K562 (cell line): ENCODE data around the gene PTPN1. TPM values are rescaled to one million over a fixed set of nuclear protein-coding genes. Genes with fewer than 3 reads are reported as not detected.
A peak's percentile ranks its signal among the peaks of the same experiment; 100 is the strongest.

ENCODE experiments used
- ATF1 ChIP-seq, 2 experiments: fragments of 450-650 bp in 1 of 2; IDR thresholded peaks; 2 replicates each; pipeline ENCODE4 v1.6.1; 2016; ENCODE audit warnings: missing compliant biosample characterization in 1 of 2, missing genetic modification characterization in 1 of 2
- ATF3 ChIP-seq, 2 experiments: fragments of 450-650 bp in 1 of 2; sonication (generic) in 1 of 2; formaldehyde crosslinking in 1 of 2; IDR thresholded peaks in 1 of 2; conservative IDR thresholded peaks in 1 of 2; 2 replicates each; pipeline versions ENCODE4 v1.6.1 to v1.8.1; 2016 to 2023; ENCODE audit warnings: mild to moderate bottlenecking in 2 of 2, moderate library complexity in 2 of 2, inconsistent platforms in 1 of 2, missing genetic modification reagents in 1 of 2
- CTBP1 ChIP-seq: fragments of 450-650 bp; IDR thresholded peaks from 2 replicates; pipeline ENCODE4 v1.6.1; 2016; ENCODE audit warnings: borderline replicate concordance
- DPF2 ChIP-seq: fragments of 450-650 bp; IDR thresholded peaks from 2 replicates; pipeline ENCODE4 v1.6.1; 2016
- ID3 ChIP-seq, 2 experiments: fragments of 250-450 bp in 1 of 2; fragments of 450-650 bp in 1 of 2; sonication (Bioruptor Pico) in 1 of 2; IDR thresholded peaks; 2 replicates each; pipeline versions ENCODE4 v1.6.1 to v1.8.0; 2016 to 2021; ENCODE audit warnings: mild to moderate bottlenecking in 2 of 2, moderate library complexity in 2 of 2, missing compliant biosample characterization in 1 of 2, missing genetic modification characterization in 1 of 2
- JUN ChIP-seq, 2 experiments: sonication (generic) in 1 of 2; formaldehyde crosslinking in 1 of 2; IDR thresholded peaks; 2 replicates each; pipeline versions ENCODE4 v1.6.1 to v1.8.0; 2012 to 2022; ENCODE audit warnings: borderline replicate concordance in 2 of 2, mild to moderate bottlenecking in 2 of 2, improper control_type of control experiment in 1 of 2, low read depth in 1 of 2, low read length in 1 of 2, missing genetic modification reagents in 1 of 2
- JUND ChIP-seq, 2 experiments: IDR thresholded peaks; 2 replicates in 1 of 2; 3 replicates in 1 of 2; pipeline ENCODE4 v1.6.1; 2011; ENCODE audit warnings: borderline replicate concordance in 2 of 2, low read depth in 2 of 2, low read length in 2 of 2, improper control_type of control experiment in 1 of 2, missing biosample characterization in 1 of 2, missing genetic modification characterization in 1 of 2, missing genetic modification reagents in 1 of 2
- MTA3 ChIP-seq: fragments of 450-650 bp; formaldehyde crosslinking; IDR thresholded peaks from 2 replicates; pipeline ENCODE4 v1.6.1; 2017; ENCODE audit warnings: mild to moderate bottlenecking, borderline replicate concordance
- NFE2 ChIP-seq: IDR thresholded peaks from 2 replicates; pipeline ENCODE4 v1.6.1; 2014; ENCODE audit warnings: antibody characterized with exemption, low read depth
- NR4A1 ChIP-seq, 2 experiments: fragments of 250-450 bp in 1 of 2; fragments of 450-650 bp in 1 of 2; sonication (Bioruptor Pico) in 1 of 2; IDR thresholded peaks; 2 replicates each; pipeline versions ENCODE4 v1.4.0 to v1.6.1; 2016 to 2020; ENCODE audit warnings: mild to moderate bottlenecking in 2 of 2, missing compliant biosample characterization in 1 of 2, missing genetic modification characterization in 1 of 2, moderate library complexity in 1 of 2
- PTRF ChIP-seq: fragments of 450-650 bp; IDR thresholded peaks from 2 replicates; pipeline ENCODE4 v1.6.1; 2016; ENCODE audit warnings: mild to moderate bottlenecking, missing genetic modification characterization, missing compliant biosample characterization
- ZNF175 ChIP-seq: fragments of 200-800 bp; sonication (Bioruptor generic); IDR thresholded peaks from 2 replicates; pipeline ENCODE4 v1.6.1; 2016; ENCODE audit warnings: low read depth, mild to moderate bottlenecking, missing genetic modification characterization, missing compliant biosample characterization
- ZNF347 ChIP-seq: fragments of 450-650 bp; formaldehyde crosslinking; IDR thresholded peaks from 2 replicates; pipeline ENCODE4 v1.4.0; 2020; ENCODE audit warnings: low read depth, mild to moderate bottlenecking, moderate library complexity
- polyA plus RNA-seq, 8 experiments: library from polyadenylated mRNA; depleted of rRNA in 4 of 8; stranded (reverse) in 5 of 8; unstranded in 3 of 8; fragments of >200 nt; fragmentation: Nextera tagmentation in 2 of 8; fragmentation: Illumina TruSeq in 1 of 8; extraction: Ambion mirVana in 2 of 8; extraction: Trizol in 1 of 8; gene quantifications; 2 replicates each; pipeline versions ENCODE4 v1.2.1 to v1.2.3, GENCODE V29; 2011 to 2014; ENCODE audit warnings: inconsistent platforms in 1 of 8, missing spikeins in 1 of 8
- total RNA-seq, 7 experiments: library from RNA; depleted of rRNA in 6 of 7; stranded (reverse); fragments of >200 nt in 6 of 7; fragmentation: Illumina TruSeq in 2 of 7; extraction: Trizol in 2 of 7; gene quantifications; 2 replicates each; pipeline versions ENCODE4 v1.2.1 to v1.2.3, GENCODE V29; 2011 to 2021; ENCODE audit warnings: low replicate concordance in 1 of 7
- TF ChIP-seq, protein P1 (sequence below): fragments of 450-650 bp; IDR thresholded peaks from 2 replicates; pipeline ENCODE4 v1.6.1; 2016; ENCODE audit warnings: mild to moderate bottlenecking
- TF ChIP-seq, protein P2 (sequence below), 3 experiments: IDR thresholded peaks in 2 of 3; conservative IDR thresholded peaks in 1 of 3; 2 replicates each; pipeline ENCODE4 v1.5.1; 2011 to 2012; ENCODE audit warnings: low read length in 3 of 3, mild to moderate bottlenecking in 3 of 3, control low read depth in 2 of 3, improper control_type of control experiment in 1 of 3, inconsistent platforms in 1 of 3, low read depth in 1 of 3, mixed read lengths in 1 of 3, moderate library complexity in 1 of 3; ENCODE audit not compliant: insufficient read depth in 2 of 3

The PTPN1 gene
- total and polyA plus RNA-seq, 9 of the 15 experiments (the other 6 are each of a cell fraction or from before 2014, with no cell fraction given), result 11.0 to 85.3 (median 54.0) TPM

DNA sequence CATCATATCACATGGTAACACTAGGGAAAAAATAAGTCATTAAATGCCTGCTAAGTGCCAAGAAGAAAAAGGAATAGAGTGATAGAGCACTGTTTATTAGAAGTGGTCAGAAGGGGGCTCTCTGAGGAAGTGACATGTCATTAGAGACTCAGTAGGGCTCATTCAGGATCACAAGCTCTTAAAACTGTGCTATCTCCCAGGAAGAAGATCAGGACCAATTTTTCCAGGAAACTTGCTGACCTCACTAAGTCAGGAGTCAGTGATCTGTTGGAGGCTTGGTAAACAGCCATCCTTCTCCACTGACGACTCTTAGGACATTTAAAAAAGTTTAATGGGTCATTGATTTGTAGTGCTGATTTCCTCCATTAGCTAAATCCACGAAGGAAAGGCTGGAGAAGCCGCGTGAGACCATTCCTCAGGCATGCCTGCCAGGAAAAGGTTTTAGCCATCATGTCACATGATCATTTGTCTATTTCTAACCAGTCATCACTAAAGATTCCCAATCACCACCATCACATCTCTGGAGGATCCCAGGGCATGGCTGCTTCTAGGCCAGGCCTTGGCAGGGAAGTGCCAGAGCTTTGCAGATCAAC, 5.9 kb upstream of the PTPN1 start (continued):
- TF ChIP-seq, protein P1, sequence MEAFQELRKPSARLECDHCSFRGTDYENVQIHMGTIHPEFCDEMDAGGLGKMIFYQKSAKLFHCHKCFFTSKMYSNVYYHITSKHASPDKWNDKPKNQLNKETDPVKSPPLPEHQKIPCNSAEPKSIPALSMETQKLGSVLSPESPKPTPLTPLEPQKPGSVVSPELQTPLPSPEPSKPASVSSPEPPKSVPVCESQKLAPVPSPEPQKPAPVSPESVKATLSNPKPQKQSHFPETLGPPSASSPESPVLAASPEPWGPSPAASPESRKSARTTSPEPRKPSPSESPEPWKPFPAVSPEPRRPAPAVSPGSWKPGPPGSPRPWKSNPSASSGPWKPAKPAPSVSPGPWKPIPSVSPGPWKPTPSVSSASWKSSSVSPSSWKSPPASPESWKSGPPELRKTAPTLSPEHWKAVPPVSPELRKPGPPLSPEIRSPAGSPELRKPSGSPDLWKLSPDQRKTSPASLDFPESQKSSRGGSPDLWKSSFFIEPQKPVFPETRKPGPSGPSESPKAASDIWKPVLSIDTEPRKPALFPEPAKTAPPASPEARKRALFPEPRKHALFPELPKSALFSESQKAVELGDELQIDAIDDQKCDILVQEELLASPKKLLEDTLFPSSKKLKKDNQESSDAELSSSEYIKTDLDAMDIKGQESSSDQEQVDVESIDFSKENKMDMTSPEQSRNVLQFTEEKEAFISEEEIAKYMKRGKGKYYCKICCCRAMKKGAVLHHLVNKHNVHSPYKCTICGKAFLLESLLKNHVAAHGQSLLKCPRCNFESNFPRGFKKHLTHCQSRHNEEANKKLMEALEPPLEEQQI, result peak; percentile 63; the same call in 1 of the 2 replicates
- peak; percentile 41; the same call in 1 of the 2 replicates for TF ChIP-seq JUN (IDR thresholded peaks at IDR 0.05; ENCODE audit: borderline replicate concordance, low read depth, low read length)
- TF ChIP-seq JUN (CRISPR knock-in tag; IDR thresholded peaks at IDR 0.05; ENCODE audit: borderline replicate concordance), result no peak
- no peak for TF ChIP-seq ZNF347 (CRISPR knock-in tag)
- peak; percentile 66; the same call in 1 of the 2 replicates for TF ChIP-seq JUND (IDR thresholded peaks at IDR 0.05; ENCODE audit: borderline replicate concordance, low read depth, low read length)
- peak; percentile 83; the same call in 2 of the 3 replicates for TF ChIP-seq JUND (tag; IDR thresholded peaks at IDR 0.05; ENCODE audit: borderline replicate concordance, low read depth, low read length)
- peak; percentile 67 for TF ChIP-seq ZNF175 (CRISPR knock-in tag)
- TF ChIP-seq DPF2, result 0 out of 2 replicates have a peak, but pooled peaks have one; percentile 25
- TF ChIP-seq PTRF (tag), result 0 out of 2 replicates have a peak, but pooled peaks have one; percentile 34
- TF ChIP-seq ID3 (CRISPR knock-in tag; IDR thresholded peaks at IDR 0.05), result no peak
- 0 out of 2 replicates have a peak, but pooled peaks have one; percentile 32 for TF ChIP-seq ID3 (tag; IDR thresholded peaks at IDR 0.05)
- peak; percentile 65; the same call in 1 of the 2 replicates for TF ChIP-seq ATF3 (IDR thresholded peaks at IDR 0.05)
- no peak for TF ChIP-seq ATF3 (CRISPR knock-in tag; conservative IDR thresholded peaks at IDR 0.05)
- 0 out of 2 replicates have a peak, but pooled peaks have one; percentile 2 for TF ChIP-seq NFE2
- no peak for TF ChIP-seq ATF1 (CRISPR knock-in tag; IDR thresholded peaks at IDR 0.05)
- peak; percentile 45; the same call in 1 of the 2 replicates for TF ChIP-seq ATF1 (tag; IDR thresholded peaks at IDR 0.05)
- TF ChIP-seq, protein P2, sequence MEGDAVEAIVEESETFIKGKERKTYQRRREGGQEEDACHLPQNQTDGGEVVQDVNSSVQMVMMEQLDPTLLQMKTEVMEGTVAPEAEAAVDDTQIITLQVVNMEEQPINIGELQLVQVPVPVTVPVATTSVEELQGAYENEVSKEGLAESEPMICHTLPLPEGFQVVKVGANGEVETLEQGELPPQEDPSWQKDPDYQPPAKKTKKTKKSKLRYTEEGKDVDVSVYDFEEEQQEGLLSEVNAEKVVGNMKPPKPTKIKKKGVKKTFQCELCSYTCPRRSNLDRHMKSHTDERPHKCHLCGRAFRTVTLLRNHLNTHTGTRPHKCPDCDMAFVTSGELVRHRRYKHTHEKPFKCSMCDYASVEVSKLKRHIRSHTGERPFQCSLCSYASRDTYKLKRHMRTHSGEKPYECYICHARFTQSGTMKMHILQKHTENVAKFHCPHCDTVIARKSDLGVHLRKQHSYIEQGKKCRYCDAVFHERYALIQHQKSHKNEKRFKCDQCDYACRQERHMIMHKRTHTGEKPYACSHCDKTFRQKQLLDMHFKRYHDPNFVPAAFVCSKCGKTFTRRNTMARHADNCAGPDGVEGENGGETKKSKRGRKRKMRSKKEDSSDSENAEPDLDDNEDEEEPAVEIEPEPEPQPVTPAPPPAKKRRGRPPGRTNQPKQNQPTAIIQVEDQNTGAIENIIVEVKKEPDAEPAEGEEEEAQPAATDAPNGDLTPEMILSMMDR (IDR thresholded peaks at IDR 0.05 in 2 of 3, conservative IDR thresholded peaks at IDR 0.05 in 1 of 3; ENCODE audit: insufficient read depth in 2 of 3, low read depth in 1 of 3, low read length in 3 of 3), result peak; percentile 21 to 56 (median 22); a peak in 3 of 6 replicates
- 0 out of 2 replicates have a peak, but pooled peaks have one; percentile 39 for TF ChIP-seq MTA3
- TF ChIP-seq CTBP1, result peak; percentile 36; the same call in 1 of the 2 replicates
- TF ChIP-seq NR4A1 (CRISPR knock-in tag; IDR thresholded peaks at IDR 0.05), result no peak
- TF ChIP-seq NR4A1 (tag; IDR thresholded peaks at IDR 0.05), result 0 out of 2 replicates have a peak, but pooled peaks have one; percentile 32
